HG03460 (cell line): ENCODE results near the gene CLEC3B.

Experiments
- ATAC-seq: cut with Tn5 transposase; IDR thresholded peaks from one replicate; pipeline ENCODE4 v1.9.1; 2021; ENCODE audit not compliant: unreplicated experiment

Gene CLEC3B

DNA sequence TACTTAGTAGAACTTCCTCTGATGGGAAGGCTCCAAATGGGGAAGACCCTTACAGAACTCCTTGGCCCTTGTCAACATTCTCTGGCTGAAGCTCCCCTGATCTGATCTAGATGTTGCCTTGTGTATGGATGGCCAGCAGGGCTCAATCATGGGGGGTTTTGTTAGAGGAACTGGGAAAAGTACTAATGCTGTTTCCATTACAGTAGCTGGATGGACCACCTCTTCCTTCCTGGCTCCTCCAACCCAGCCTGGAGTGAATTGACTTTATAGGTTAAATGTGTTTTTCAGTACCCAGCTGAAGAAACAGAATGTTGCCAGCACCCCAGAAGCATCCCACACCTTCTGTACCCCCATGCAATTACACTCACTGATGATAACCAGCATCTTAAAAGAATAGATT is 22.7 kb upstream of the CLEC3B start:
- no peak for ATAC-seq

DNA sequence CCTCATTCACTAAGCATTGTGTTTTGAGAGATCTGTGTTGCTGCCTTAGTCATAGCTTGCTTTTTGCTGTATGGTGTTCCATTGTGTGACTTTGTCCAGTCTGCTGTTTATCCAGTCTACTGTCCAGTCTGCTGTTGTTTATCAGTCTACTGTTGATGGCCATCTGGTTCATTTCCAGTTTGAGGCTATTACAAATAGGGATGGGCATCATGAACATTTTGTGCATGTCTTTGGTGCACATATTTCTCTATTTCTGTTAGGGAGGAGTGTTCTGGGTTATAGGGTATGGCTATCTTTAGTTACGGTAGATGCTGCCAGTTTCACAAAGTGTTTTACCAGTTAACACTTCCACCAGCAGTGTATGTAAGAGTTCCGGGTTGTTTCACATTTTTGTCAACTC is 22.2 kb upstream of the CLEC3B start:
- ATAC-seq: no peak

DNA sequence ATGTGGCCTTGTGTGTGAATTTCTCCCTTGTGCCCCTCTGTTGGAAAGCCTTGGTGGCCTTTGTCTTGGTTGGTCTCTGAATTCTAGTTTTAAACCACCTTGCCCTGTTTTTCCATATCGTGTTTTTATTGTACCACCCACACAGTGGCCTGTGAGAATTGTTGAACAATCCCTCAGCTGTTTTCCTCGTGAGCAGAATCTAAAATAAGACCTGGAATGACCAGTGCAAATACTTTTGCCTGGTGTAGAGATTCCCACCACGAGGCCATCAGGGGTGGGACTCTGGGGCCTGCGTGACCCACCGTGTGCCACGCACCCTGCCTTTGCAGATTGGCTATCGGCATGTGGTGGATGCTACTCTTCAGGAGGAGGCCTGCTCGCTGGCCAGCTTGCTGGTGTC is 19.0 kb upstream of the CLEC3B start:
- ATAC-seq: no peak

DNA sequence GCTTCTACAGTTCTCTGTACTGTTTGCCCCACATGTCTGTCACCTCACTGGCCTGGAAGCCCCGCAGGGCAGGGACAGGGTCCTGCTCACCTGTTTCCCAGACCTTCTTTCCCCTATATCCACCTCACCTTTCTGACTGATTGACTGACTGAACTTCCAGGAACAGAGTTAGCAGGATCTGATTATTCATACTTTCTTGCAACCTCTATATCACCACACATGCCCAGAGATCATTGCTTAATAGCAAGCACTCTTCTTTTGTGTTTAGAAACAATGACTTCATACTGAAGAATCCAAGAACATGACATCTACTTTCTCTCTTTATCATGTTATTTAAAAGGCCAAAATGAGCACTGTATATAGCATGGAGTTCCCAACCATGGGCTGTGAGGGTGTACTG is 18.0 kb upstream of the CLEC3B start:
- ATAC-seq: no peak

DNA sequence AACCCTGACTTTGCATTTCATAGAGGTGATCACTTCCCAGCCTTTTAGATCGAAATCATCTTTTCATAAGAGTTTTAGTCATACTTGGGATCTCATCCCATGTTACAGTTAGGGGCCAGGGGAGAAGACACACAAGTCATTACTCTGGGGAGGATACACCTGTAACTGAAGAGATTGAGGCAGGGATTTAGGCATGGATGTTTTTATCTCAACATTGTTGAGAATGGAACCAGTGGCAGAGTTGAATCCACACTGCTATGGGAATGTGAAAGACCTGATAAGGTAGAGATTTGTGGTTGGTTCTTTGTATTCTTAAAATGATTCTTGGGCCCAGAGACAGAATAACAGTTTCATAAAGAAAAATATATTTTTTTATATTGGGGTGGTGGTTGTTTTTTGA is 16.2 kb upstream of the CLEC3B start:
- no peak for ATAC-seq

DNA sequence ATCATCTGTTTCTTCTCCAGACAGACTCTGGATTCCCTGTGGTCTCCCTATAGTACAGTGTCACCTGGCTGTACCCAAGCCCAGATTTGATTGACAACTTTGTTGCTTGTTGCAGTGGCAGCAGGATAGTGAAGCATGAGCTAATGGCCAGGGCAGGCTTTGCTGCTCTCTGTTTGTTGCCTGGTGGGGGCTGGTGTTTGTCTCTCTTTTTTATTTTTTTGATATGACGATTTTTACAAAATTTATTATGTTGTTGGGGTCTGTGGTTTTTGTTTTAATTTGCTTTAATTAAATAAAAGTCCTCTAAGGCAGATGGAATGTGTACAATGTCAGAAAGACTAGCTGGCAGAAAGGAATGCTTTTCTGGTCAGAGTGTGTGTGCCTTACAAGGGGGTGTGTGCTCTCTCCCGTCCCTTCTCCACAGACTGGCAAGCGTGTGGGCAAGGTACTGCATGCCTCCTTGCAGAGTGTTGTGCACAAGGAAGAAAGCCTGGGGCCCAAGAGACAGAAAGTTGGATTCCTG is 15.2 kb upstream of the CLEC3B start:
- no peak for ATAC-seq

DNA sequence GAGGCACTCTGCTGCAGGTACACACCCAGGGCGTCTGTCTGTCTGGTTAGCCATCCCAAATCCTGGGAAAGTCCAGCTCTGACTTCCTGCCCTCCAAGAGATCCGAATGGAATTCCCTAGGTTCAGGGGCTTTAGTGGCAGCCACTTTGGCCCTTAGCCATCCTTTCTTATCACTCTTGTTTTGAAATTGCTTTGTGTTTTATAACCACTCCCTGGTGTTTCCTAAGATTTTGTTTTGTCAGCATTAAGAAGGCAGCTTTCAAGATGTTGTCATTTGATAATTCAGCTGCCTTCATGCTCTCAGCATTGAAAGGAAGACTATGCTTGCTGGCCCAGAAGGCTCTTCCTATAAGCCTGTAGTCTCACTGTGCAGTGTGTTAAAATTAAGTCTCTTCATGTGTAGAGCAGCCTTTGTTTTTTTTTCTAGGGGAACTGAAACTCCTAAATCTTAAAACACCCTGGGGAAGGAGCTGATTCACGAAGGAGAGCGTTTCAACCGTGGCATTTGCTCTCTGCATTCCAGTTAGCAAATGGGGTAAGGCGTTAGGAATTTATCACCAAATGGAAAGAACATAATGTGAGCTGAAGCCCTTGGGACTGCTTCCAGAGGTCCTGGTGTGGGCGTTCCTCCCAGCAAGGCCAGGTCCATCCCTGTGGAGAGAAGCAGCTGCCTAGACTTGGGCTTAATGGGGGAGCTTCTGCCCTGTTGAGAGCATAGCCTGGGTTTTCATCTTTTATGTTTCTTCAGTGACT is 14.2 kb upstream of the CLEC3B start:
- ATAC-seq: no peak

DNA sequence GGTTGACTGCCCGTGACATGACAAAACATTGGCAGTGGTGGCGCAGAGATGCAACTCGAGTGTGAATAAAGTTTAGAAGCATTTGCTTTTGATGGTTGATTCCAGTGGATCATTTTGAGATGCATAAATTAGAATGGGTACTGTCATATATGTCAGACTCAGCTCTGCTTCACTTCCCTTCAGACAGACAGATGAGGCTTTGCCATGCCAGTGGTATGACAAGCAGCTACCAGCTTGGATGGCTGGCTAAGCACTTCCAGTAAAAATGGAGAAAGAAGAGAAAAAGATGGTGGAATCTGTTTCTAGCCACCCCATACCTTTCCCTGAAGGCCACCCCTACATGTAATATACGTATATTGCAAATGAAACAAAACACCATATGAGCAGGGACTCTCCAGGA is 13.5 kb upstream of the CLEC3B start:
- no peak for ATAC-seq

DNA sequence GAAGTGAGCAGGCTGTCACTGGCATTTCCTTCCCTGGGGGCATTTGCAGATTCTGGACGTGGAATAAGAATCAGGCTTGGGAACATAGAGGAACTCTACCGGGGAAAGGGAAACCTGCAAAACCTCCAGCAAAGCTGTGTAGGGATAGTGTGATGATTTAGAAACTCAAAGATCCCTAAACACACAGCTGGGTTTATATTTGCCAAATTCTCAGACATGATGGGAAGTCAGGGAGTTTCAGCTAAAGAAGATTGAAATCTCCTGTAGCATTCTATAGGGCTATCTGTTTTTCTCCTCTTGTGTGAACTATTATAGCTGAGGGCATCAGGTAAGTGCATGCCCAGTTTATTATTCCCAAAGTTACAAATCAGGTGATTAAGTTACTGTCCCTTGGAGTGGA is 9.2 kb upstream of the CLEC3B start:
- ATAC-seq: no peak

DNA sequence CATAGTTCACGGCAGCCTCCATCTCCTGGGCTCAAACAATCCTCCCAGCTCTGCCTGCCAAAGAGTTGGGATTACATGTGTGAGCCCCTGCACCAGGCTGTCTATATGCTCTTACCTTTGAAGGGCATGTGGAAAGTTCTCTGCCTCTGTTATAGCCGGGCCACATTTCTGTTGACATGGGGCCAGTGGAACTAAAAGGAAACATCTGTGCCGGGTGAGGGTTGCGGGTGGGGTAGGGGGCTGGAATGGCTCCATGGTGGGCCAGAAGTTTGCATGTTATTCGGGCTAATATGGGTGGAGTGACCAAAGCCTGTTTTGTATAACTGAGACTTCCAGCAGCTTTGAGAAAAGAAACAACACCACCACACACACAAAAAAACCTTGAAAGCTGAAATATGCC is 8.3 kb upstream of the CLEC3B start:
- no peak for ATAC-seq

DNA sequence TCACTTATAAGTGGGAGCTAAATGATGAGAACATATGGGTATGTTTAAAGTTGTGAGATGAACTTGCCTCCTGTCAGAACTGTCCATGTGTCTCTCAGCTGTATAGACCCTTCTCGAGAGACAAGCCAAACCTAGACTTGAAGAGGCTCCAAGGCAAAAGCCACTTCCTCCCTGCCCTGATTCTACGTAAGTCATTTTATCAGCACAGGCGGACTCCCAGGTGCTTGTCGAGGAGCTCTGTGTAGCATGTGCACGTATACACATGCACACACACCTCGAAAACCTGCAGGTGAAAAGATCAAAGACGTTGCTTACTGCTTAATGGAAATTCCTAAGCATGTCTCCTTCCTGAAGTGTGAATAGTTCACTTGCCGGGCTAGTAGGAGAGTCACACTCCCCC is 5.6 kb upstream of the CLEC3B start:
- no peak for ATAC-seq

DNA sequence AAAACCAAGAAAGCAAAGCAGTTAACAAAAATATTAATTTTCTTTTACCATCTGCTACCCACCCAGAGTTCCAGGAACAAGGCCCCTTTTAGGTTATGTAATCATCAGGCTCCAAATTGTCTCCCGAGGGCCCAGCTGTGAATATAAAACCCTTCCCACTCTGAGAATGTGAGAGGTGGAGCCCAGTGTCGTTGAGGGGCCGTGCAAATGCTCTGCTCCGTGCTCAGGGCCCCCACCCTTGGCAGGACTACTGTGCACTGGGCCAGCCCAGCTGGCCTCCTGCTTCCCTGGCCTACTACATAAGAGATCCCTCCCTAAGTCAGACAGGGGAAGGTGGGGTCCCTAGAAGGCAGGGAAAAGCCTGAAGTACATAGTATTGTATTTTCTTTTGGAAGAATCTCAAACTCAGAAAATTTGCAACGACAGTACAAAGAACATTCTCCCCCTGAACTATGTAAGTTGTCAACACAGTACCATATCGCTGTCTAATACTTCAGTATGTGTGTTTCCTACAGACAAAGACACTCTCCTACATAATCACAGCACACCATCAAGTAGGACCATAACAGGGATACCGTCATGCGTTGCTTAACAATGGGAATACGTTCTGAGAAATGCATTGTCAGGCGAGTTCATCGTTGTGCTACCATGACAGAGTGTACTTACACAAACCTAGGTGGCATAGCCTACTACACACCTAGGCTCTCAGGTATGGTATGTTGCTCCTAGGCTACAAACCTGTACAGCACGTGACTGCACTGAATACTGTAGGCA is 4.4 kb upstream of the CLEC3B start:
- no peak for ATAC-seq

DNA sequence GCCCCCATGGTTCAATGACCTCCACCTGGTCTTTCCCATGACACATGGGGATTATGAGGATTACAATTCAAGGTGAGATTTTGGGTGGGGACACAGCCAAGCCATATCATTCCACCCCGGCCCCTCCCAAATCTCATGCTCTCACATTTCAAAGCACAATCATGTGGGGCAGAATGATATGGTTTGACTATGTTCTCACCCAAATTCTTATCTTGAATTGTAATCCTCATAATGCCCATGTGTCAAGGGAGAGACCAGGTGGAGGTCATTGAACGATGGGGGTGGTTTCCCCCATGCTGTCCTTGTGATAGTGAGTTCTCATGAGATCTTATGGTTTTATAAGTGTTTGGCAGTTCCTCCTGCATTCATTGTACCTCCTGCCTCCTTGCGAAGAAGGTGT is 2.4 kb upstream of the CLEC3B start:
- ATAC-seq: no peak

DNA sequence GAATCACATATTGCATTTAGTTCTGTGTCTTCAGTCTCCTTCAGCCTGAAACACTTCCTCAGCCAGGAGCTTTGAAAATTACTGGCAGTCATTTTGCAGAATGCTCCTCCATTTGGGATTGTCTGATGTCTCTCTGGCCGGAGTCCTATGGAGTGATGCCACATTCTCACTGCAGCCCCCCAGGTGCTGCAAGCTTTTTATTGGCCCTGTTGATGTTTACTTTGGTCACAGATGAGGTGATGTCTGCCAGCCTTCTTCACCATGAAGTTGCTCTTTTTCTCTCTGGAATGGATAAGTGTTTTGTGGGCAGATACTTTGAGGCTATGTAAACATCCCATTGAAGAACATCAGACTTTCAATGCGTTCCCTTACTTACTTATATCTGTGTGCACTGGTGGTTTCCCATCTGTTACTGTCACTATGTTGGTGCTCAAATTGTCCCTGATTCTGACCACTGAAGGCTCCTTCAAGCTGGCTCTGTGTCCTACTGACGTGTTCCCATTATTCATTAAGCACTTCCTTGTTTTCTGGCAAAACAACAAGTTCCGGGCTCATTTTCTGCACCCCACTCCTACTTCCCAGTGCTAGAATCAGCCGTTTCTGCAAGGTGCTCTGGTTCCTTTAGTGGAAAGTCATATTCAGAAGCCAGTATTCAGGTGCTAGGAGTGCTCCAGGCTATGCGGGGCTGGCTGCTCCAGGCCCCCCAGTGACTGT is 1.4 kb upstream of the CLEC3B start:
- ATAC-seq: no peak

DNA sequence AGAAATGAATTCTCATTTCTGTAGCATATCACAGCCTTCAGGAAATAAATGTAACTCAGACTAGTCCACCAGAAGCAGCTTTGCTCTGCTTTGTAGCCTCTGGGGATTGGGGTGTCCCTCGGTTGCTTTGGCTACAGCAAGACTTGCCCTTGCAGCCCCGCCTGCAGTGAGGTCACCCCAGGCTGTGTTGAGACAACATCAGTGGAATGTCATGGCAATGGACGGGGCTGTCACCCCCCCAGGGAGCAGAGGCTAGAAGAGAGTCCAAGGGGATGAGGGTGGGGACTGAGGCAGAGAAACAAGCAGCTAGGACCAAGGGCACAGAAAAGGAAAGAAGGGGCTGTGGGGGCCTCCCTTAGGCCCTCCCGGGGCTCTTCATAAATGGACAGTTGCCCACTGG is 854 bp downstream of the CLEC3B start:
- no peak for ATAC-seq

DNA sequence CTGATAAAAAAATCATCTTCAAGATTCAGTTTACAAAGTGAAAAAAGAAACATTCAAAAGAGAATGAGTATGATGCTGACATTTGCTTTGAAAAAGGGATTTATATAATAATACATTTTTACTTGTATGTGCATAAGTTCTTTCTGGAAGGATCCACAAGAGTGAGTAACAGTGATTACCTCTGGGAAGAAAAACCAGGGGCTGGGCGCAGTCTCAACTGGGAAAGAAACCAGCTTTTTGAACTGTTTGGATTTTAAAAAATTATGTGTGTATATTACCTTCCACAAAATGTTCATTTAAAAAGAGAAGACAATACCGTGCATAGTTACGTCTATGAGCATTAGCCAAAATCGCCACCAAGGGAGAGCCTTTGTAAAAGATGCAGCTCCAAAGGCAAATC is 1.3 kb downstream of the CLEC3B start:
- no peak for ATAC-seq

DNA sequence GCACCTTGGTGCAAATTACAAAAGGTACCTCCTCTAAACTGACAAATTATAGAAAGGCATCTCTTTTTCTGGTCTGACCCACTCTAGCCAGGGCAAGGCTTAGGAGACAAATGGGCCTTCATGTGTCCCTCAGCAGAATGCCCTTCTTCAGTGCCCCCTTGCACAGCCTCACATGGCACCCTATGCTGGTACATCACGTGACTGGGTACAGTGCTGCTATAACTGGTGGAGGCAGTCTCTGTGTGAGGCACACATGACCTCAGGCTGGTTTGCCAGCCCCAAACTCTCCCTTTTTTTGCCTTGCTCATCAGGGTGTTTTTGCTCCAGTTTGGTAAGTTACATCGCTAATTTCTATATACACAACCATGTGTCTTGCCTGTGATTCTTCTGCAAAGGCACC is 3.1 kb downstream of the CLEC3B start:
- ATAC-seq: no peak

DNA sequence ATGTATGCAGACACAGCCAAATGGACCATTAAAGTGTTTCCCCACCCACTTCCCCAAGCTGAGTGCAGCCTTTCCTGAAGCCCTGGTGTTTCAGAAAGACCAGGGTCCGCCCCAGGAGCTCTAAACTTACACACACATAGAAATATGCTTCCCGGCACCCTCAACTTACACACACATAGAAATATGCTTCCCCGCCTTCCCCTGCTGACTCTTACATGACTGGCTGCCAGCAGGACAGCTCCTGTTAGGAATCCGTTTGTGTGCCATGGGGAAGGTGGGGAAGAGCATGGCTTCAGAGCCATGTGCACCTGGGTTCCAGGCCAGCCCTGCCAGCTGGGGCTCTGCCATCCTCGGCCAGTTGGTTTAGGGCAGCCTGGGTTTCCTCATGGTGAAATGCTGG is 3.6 kb downstream of the CLEC3B start:
- ATAC-seq: no peak

DNA sequence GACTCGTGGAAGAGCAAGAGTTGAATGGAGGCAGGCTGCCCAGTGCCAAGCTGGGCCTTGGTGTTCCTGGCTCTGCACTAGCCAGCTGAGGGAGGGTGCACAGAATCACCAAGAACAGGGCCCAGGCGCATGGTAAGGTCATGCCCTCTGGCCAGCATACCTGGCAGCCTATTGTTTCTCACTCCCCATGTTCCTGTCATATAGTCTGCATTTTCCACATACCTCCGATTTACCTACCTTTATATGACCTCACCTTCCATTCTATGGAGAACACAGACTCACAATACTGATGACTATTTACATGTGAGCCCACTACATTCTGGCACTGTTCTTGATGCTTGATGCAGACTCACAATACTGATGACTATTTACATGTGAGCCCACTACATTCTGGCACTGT is 5.4 kb downstream of the CLEC3B start:
- ATAC-seq: no peak

DNA sequence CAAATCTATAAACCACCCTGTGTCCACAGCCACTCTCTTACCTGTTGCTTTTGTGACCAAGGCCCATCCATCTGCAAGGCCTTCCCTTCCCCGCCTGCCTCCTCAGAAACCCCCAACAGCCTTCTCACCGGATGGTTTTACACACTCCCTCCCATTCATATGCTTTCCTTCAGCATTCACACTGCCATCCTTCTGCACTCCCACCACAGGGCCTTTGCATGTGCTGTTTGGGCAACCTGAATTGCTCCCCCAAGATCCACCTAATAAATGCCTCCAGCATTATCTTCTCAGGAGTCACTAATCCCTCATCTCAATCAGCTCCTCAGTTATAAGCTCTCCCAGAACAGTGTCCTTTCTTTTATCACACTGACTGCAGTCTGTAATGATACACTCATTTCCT is 6.0 kb downstream of the CLEC3B start:
- no peak for ATAC-seq

DNA sequence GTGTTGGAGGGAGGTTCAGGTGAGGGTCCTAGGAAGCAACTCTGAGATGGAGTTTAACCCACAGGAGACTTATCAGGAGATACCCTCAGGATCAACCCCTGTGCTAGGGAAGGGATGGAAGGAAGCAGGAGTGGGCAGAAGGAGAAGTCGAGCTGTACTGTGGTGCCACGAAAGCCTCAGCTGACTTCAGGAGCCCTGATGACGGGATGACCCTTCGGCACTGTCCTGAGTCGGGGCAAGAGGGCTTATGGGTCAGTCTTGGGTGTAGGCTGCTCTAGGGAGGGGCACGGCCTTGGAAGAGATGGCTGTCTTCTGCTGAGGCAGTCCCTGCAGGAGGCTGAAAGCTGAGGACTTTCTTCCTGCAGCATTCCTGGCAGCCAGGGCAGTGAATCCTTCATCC is 7.7 kb downstream of the CLEC3B start:
- no peak for ATAC-seq
